Gastroesophageal sphincter (tissue), 3 donors: ENCODE measurements around the gene LRRC8C.

Experiments used
- POLR2A ChIP-seq, 2 donors: fragments of 450-650 bp; IDR thresholded peaks; one replicate each; pipeline ENCODE4 v1.6.1; 2017; ENCODE audit warnings: antibody characterized with exemption in 2 of 2, mild to moderate bottlenecking in 2 of 2, moderate library complexity in 1 of 2
- POLR2AphosphoS5 ChIP-seq: sonication (generic); formaldehyde crosslinking; IDR thresholded peaks from one replicate; pipeline ENCODE4 v1.6.1; 2017; ENCODE audit warnings: antibody characterized with exemption
- TF ChIP-seq, protein P1 (sequence below), 4 experiments: fragments of 200-600 bp in 2 of 4; fragments of 450-650 bp in 2 of 4; sonication (generic) in 1 of 4; IDR thresholded peaks; one replicate each; pipeline ENCODE4 v1.5.1; 2017 to 2019; ENCODE audit warnings: antibody characterized with exemption in 4 of 4, mild to moderate bottlenecking in 2 of 4, moderate library complexity in 2 of 4

DNA sequence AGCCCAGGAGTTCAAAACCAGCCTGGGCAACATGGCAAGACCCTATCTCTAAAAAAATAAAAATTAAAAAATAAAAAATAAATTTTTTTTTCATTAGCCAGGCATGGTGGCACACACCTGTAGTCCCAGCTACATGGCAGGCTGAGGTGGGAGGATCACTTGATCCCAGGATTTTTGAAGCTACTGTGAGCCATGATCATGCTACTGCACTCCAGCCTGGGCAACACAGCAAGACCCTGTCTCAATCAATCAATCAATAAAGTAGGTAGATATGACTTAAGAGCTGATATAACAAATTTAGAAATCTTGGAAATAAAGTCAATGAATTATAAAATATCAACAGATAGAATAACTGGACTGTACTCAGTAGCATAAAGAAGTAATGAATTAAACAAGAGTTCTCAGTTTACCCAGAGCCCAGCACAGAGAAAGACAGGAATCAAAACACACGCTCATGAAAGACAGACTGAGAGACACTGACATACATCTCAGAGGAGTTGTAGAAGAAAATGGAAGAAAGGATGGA is 69.7 kb downstream of the LRRC8C start:
- TF ChIP-seq, protein P1, sequence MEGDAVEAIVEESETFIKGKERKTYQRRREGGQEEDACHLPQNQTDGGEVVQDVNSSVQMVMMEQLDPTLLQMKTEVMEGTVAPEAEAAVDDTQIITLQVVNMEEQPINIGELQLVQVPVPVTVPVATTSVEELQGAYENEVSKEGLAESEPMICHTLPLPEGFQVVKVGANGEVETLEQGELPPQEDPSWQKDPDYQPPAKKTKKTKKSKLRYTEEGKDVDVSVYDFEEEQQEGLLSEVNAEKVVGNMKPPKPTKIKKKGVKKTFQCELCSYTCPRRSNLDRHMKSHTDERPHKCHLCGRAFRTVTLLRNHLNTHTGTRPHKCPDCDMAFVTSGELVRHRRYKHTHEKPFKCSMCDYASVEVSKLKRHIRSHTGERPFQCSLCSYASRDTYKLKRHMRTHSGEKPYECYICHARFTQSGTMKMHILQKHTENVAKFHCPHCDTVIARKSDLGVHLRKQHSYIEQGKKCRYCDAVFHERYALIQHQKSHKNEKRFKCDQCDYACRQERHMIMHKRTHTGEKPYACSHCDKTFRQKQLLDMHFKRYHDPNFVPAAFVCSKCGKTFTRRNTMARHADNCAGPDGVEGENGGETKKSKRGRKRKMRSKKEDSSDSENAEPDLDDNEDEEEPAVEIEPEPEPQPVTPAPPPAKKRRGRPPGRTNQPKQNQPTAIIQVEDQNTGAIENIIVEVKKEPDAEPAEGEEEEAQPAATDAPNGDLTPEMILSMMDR (IDR thresholded peaks at IDR 0.05): no peak
- TF ChIP-seq POLR2AphosphoS5 (no peak), POLR2A (IDR thresholded peaks at IDR 0.05) (no peak)
